ENCODE measurements around the gene DSCAM.

DNA sequence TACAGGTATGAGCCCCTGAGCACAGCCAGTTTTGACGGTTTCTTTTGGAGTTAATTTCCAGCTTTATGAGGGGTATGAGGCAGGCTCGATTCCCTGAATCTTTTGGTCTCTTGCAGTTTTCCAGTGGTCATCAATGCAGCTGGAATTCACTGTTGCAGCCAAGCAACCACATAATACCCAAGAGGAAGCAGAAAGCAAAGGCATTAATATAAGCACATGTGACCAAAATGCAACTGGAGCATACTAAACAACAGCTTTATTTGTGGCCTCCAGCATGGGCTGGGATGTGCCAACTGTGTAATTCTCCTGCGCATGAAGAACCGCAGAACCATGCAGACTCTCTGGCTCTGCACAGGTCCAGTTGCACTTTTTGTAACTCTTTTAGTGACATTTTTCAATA lies 33.0 kb downstream of the DSCAM start:
- TF ChIP-seq CTCF (IDR thresholded peaks at IDR 0.05) (no peak), POLR2A (IDR thresholded peaks at IDR 0.05) (no peak), EP300 (IDR thresholded peaks at IDR 0.05) (no peak), POLR2AphosphoS5 (IDR thresholded peaks at IDR 0.05) (no peak)
